T-helper 17 cell (primary cell): ENCODE measurements around the gene CCDC73. TPM values are rescaled to one million over a fixed set of nuclear protein-coding genes. Genes with fewer than 3 reads are reported as not detected.

Experiments
- ATAC-seq: fragments of 150-1000 bp; cut with Tn5 transposase; 2 replicates; pipeline ENCODE4 v1.10.0; 2021; ENCODE audit warnings: mild to moderate bottlenecking, moderate library complexity
- DNase-seq, 3 donors: peaks; one replicate each; pipeline versions ENCODE4 v3.0.0 to v3.0.0-alpha.2; 2020 to 2021
- H3K9me3 ChIP-seq: one replicate; pipeline ENCODE4 v1.7.0; 2013; ENCODE audit warnings: low read length, mild to moderate bottlenecking; ENCODE audit not compliant: control insufficient read depth, poor library complexity, severe bottlenecking
- H3K27ac Mint-ChIP-seq: one replicate; pipeline ENCODE4 v1.8.0; 2022; ENCODE audit warnings: mild to moderate bottlenecking, moderate library complexity, mixed read lengths
- H3K27me3 Mint-ChIP-seq: one replicate; pipeline ENCODE4 v1.8.0; 2022; ENCODE audit warnings: mixed read lengths
- H3K36me3 Mint-ChIP-seq: one replicate; pipeline ENCODE4 v1.8.0; 2022; ENCODE audit warnings: low read depth, mixed read lengths
- H3K4me1 Mint-ChIP-seq: one replicate; pipeline ENCODE4 v1.8.0; 2022; ENCODE audit warnings: mild to moderate bottlenecking, mixed read lengths
- H3K4me3 Mint-ChIP-seq: one replicate; pipeline ENCODE4 v1.8.0; 2022; ENCODE audit warnings: mild to moderate bottlenecking, moderate library complexity, mixed read lengths
- total RNA-seq, 4 donors: library from RNA in 2 of 4; stranded (reverse) in 2 of 4; gene quantifications; one replicate each; pipeline ENCODE4 v1.2.3 and lab custom pipeline; 2022 to 2026

CCDC73 gene
- total RNA-seq, 2 donors from 2014 or later, result not detected

DNA sequence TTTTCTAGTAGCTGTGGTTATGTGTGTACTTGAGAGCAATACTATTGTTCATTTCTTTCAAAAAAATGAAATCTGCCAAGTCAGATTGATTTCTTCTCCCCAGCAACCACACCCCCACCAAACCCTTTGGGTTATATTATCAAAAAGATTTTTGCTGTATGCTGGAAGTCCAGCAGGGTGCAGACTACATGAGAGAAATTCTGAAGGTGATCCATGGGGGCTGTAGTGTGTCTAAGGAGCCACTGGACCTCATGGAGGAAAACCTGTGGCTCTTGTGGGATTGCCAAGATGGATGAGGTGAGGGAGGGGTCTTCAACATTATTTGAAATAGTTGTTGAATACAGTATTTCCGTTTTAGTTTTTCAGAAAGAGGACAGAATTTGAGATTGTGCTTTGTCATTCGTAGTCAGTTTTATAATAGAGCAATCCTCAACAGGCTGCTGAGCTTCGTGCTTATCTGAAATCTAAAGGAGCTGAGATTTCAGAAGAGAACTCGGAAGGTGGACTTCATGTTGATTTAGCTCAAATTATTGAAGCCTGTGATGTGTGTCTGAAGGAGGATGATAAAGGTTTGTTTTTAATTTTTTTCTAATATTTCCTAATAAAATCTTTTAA, 207.8 kb downstream of the CCDC73 start:
- Mint-ChIP-seq H3K36me3 (peaks cover 13% of the 10 kb centered on the region), H3K27me3 (no peaks in the 10 kb centered on the region), H3K27ac (peak overlapping the region; percentile 49), H3K4me3 (no peak overlapping the region), H3K4me1 (peaks cover 36% of the 10 kb centered on the region)
- H3K9me3 ChIP-seq, result no peaks in the 10 kb centered on the region
- ATAC-seq (no peak), DNase-seq (no peak)

DNA sequence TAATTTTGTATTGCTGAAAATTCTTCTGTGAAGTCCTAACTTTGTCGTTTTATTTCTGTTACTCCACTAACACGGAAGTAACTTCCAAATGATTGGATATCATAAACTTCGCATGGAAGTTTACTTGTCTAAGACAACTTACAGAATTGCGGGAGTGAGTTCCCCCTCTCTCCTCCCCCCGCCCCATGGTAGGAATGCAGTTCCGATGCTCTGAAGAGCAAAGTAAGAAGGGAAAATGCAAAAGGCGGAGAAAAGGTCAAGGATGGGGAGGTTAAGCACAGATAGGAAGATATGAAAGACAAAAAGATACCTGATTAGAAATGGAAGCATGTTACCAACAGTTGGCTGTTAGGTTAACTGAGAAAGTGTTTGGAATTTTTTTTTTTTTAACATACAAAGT, 209.5 kb downstream of the CCDC73 start:
- ATAC-seq (no peak), DNase-seq (no peak)
- Mint-ChIP-seq H3K4me3 (peak overlapping the region; percentile 98), H3K36me3 (peaks cover 9% of the 10 kb centered on the region), H3K27me3 (no peaks in the 10 kb centered on the region), H3K27ac (peak overlapping the region; percentile 96), H3K4me1 (peaks cover 33% of the 10 kb centered on the region)
- no peaks in the 10 kb centered on the region for H3K9me3 ChIP-seq

DNA sequence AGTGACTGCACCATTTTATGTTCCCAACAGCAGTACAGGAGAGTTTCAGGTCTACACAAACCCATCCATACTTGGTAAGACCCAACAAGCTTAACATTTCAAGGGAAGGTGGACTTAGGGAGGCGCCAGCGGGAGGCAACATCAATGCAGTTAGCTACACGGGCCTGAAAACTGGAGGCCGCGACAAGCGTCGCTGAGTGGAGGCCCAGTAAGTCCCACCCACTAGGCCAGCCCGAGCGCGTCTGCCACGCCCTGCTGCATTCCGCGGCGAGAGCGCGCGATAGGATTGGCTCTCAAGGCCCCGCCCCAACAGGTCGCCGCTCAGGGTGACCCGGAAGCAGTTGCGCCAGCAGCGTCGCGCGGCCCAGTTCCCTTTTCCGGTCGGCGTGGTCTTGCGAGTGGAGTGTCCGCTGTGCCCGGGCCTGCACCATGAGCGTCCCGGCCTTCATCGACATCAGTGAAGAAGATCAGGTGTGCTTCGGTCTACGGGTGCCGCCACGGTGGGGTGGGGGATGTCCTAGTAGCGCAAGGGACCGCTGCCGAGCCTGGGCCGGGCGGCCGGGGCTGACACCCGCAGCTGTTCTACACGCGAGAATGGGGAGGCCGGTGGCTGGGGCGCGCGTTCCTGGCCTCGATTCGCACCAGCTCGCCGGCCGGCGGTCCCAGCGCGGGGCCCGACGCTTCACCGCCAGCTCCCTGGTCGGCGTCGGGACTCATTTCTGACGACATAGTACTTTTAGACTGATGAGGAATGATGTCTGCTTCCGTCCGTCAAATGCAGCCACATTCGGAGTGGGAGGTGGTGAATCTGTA, 210.8 kb downstream of the CCDC73 start, which contains the start of gene EIF3M:
EIF3M (plus strand) TSS at position 373 of the 813 bp plus-strand sequence; CDS start at position 430, 57 bp downstream.
- Mint-ChIP-seq H3K4me3 (peak within 1 kb of the TSS; percentile 98), H3K4me1 (peaks cover 31% of the 10 kb centered on the region), H3K36me3 (peaks cover 9% of the 10 kb centered on the region), H3K27me3 (no peaks in the 10 kb centered on the region), H3K27ac (peak within 1 kb of the TSS; percentile 96)
- ATAC-seq (peak; percentile 99), DNase-seq (peak; percentile 91 to 92 (median 91))
- H3K9me3 ChIP-seq, result no peaks in the 10 kb centered on the region

DNA sequence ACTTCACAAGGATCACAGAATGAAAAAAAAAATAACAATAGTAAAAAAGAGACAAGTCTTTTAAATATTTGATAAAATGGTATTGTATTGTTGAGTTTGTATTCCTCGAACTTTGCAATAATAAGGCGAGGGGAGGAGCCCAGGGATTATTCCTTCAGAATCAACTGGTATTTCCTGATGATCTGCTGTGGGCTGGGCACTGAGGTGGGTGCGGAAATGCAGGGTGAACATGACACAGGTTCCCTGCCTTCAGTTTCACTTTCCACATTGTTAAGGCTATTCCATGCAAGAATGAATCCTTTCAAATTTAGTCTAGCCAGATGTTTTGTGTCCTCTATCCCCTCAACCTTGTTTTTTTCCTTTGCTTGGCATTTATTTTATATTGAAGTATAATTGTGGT, 212.9 kb downstream of the CCDC73 start:
- DNase-seq (no peak), ATAC-seq (no peak)
- Mint-ChIP-seq H3K36me3 (peaks cover 9% of the 10 kb centered on the region), H3K27ac (no peak overlapping the region), H3K4me1 (peaks cover 24% of the 10 kb centered on the region), H3K4me3 (no peak overlapping the region), H3K27me3 (no peaks in the 10 kb centered on the region)
- no peaks in the 10 kb centered on the region for H3K9me3 ChIP-seq

DNA sequence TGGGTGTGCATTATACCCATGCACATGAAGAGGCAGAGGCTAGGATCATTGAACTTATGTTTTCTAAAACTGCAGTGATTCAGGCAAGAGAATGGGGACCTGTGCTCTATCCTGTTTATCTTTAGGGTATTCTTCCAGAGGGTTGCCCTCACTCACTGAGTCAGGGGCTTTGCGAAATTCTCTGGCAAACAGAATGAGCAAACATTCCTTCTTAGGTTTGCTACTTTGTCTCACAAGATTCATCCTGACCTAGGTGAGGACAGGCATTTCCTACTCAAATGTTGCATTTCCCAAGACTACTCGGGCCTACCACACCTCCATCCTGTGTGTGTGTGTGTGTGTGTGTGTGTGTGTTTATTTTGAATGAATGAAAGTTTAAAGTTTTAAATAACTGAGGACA, 213.5 kb downstream of the CCDC73 start:
- no peak overlapping the region for H3K27ac Mint-ChIP-seq
- no peak overlapping the region for H3K4me3 Mint-ChIP-seq
- H3K4me1 Mint-ChIP-seq, result peaks cover 21% of the 10 kb centered on the region
- peaks cover 9% of the 10 kb centered on the region for H3K36me3 Mint-ChIP-seq
- H3K9me3 ChIP-seq, result no peaks in the 10 kb centered on the region
- ATAC-seq, result no peak
- no peak for DNase-seq
- no peaks in the 10 kb centered on the region for H3K27me3 Mint-ChIP-seq

DNA sequence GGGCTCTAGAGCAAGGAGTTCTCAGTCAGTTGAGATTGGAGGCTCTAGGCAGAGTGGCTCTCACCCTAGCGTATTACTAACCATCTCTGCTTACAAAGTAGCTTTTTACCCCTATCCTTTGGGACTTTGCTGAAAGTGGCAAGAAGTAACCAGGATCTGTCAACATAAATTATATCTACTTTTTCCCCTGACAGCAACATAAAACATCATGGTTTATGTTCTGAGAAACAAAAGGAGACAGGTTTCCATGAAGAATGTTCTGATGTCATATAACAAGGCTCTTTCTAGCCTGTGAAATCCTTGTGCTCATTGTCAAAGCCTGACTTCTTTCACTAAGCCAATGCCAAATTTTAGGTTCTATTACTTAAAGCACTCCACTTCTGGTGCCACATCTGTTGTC, 218.0 kb downstream of the CCDC73 start:
- Mint-ChIP-seq H3K27me3 (peaks cover 26% of the 10 kb centered on the region), H3K36me3 (peaks cover 2% of the 10 kb centered on the region)
- no peak for ATAC-seq

DNA sequence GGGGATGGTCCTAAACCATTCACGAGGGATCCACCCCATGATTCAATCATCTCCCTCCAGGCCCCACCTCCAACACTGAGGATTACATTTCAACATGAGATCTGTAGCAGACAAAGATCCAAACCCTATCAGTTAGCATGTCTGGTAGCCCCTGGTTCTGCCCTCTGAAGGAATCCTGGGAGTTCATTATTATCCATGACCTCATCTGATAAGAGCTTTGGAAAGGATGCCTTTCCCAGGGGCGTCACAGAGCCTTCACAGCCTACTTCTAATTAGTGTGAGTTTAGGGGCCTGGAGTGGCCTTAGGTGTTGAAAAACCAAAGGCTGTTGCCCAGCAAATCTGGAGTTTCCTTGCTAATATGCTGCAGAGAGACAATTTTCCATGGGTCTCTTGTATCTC, 219.4 kb downstream of the CCDC73 start:
- no peaks in the 10 kb centered on the region for H3K9me3 ChIP-seq
- DNase-seq (no peak), ATAC-seq (no peak)
- Mint-ChIP-seq H3K36me3 (peaks cover 5% of the 10 kb centered on the region), H3K27ac (no peak overlapping the region), H3K4me1 (peaks cover 4% of the 10 kb centered on the region), H3K4me3 (no peak overlapping the region), H3K27me3 (peaks cover 40% of the 10 kb centered on the region)

More for the DNA sequence above, 218.0 kb downstream of the CCDC73 start:
- no peaks in the 10 kb centered on the region for H3K9me3 ChIP-seq
- DNase-seq, result no peak
- Mint-ChIP-seq H3K4me1 (peaks cover 2% of the 10 kb centered on the region), H3K27ac (no peak overlapping the region), H3K4me3 (no peak overlapping the region)

DNA sequence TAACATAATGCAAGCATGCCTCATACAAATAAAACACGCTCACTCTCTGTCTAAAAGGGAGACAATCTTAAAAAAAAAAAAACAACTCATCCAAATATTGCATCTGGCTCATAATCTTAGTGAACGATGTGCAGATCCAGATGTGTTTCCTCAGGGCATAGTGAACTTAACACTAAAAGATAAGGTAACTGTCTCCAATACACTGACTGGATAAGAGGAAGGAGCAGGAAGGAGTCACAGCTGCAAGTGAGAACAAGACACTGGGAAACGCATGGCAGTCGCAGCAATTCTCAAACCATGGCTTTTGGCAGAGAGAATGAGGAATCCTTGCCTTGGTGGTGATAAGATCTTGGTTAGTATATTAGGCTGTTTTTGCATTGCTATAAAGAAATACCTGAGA, 220.0 kb downstream of the CCDC73 start:
- Mint-ChIP-seq H3K27me3 (peaks cover 42% of the 10 kb centered on the region), H3K36me3 (peaks cover 5% of the 10 kb centered on the region)

DNA sequence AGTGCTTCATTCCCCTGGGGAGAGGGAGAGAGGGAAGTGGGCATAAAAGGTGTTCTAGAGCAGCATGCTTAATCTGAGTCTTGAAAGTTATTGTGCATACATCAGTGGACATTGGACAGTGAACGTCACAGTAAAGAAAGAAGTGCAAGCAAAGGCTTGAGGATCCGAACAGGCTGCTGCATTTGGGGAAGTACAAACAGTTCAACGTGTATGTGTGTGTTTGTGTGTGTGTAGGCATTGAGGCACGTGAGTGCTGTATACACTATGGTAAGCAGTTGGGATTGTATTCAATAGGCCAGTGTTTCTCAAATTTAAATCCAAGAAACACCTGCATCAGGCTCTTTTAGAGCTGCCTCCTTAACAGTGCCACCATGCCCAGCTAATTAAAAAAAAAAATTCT, 221.2 kb downstream of the CCDC73 start:
- ATAC-seq (no peak), DNase-seq (no peak)
- H3K36me3 Mint-ChIP-seq, result peaks cover 5% of the 10 kb centered on the region
- H3K27me3 Mint-ChIP-seq, result peaks cover 42% of the 10 kb centered on the region
- H3K27ac Mint-ChIP-seq, result no peak overlapping the region
- H3K4me1 Mint-ChIP-seq, result peaks cover 4% of the 10 kb centered on the region
- no peak overlapping the region for H3K4me3 Mint-ChIP-seq
- H3K9me3 ChIP-seq, result no peaks in the 10 kb centered on the region

More for the DNA sequence above, 220.0 kb downstream of the CCDC73 start:
- no peak for DNase-seq
- Mint-ChIP-seq H3K4me3 (no peak overlapping the region), H3K4me1 (peaks cover 4% of the 10 kb centered on the region), H3K27ac (no peak overlapping the region)
- no peaks in the 10 kb centered on the region for H3K9me3 ChIP-seq
- no peak for ATAC-seq

DNA sequence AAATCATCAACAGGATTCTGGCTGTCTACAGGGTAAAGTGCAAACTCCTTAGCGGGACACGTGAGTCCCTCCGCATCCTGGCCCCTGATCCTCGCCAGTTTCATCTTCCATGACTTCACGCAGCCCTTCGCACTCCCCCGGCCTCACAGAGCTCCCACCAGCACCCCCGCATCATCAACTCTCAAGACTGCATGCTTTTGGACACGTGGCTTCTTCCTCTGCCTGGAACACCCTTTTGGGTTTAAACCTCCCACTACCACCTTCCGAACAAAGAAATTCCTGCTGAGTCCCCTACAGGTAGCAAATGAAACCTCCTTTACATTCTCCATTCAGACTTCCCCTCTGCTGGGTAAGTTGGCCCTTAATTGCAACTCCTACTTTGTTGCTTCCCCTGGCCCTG, 223.4 kb downstream of the CCDC73 start:
- Mint-ChIP-seq H3K4me3 (no peak overlapping the region), H3K27me3 (peaks cover 42% of the 10 kb centered on the region), H3K27ac (no peak overlapping the region), H3K36me3 (peaks cover 5% of the 10 kb centered on the region), H3K4me1 (peaks cover 6% of the 10 kb centered on the region)
- ATAC-seq (no peak), DNase-seq (no peak)
- H3K9me3 ChIP-seq, result no peaks in the 10 kb centered on the region

DNA sequence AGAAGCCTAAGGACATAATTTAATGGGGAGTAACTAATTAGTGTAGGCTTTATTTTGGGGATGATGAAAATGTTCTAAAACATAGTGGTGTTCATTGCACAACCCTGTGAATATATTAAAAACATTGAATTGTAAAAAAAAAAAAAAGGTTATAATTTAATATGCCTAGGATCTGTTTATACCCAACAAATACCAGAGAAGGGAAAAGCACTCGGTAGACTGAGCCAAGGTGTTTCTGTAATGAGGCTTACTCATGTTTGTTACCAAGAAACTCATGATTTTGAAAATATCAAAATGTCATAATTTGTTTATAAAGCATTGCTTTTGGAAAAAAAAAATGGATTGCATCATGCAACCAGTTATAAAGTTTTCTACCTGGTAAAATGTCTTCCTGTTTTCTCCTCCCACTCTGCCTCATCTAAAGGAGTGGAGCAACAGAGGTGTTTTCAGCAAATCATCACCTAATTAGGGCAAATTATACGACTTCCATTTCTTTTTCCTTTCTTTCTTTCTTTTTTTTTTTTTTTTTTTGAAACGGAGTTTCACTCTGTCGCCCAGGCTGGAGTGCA, 225.1 kb downstream of the CCDC73 start:
- DNase-seq (no peak), ATAC-seq (no peak)
- peaks cover 5% of the 10 kb centered on the region for H3K36me3 Mint-ChIP-seq
- H3K27ac Mint-ChIP-seq, result no peak overlapping the region
- H3K9me3 ChIP-seq, result no peaks in the 10 kb centered on the region
- H3K27me3 Mint-ChIP-seq, result peaks cover 36% of the 10 kb centered on the region
- H3K4me1 Mint-ChIP-seq, result peaks cover 6% of the 10 kb centered on the region
- H3K4me3 Mint-ChIP-seq, result no peak overlapping the region

DNA sequence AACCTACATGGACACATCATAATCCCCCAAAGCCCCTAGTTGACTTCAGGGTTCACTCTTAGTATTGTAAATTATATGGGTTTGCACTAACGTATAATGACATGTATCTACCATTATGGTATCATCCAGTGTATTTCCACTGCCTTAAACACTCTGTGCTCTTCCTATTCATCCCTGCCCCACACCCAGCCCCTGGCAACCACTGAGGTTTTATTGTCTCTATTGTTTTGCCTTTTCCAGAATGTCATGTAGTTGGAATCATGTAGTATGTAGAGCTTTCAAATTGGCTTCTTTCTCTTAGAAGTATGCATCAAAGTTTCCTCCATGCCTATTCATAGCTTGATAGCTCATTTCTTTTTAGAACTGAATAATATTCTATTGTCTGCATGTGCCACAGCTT, 227.3 kb downstream of the CCDC73 start:
- Mint-ChIP-seq H3K27ac (no peak overlapping the region), H3K4me1 (peaks cover 6% of the 10 kb centered on the region), H3K36me3 (peaks cover 5% of the 10 kb centered on the region), H3K27me3 (peaks cover 23% of the 10 kb centered on the region), H3K4me3 (no peak overlapping the region)
- DNase-seq (no peak), ATAC-seq (no peak)
- no peaks in the 10 kb centered on the region for H3K9me3 ChIP-seq

DNA sequence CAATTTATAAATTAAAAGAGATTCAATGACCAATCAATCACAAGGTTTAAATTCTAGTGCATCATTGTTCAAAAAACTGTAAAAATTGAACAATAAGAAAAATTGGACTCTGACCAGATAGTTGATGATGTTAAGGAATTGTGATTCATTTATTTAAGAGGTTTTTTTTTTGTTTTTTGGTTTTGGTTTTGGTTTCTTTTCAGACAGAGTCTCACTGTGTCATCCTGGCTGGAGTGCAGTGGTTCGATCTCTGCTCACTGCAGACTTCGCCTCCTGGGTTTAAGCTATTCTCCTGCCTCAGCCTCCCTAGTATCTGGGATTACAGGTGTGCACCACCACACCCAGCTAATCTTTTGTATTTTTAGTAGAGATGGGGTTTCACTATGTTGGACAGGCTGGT, 227.9 kb downstream of the CCDC73 start:
- Mint-ChIP-seq H3K27me3 (peaks cover 17% of the 10 kb centered on the region), H3K4me1 (peaks cover 4% of the 10 kb centered on the region), H3K4me3 (peak overlapping the region; percentile 56), H3K27ac (no peak overlapping the region), H3K36me3 (peaks cover 4% of the 10 kb centered on the region)
- ATAC-seq (no peak), DNase-seq (no peak)
- no peaks in the 10 kb centered on the region for H3K9me3 ChIP-seq
